Measurements from ENCODE around the gene LYG1. TPM values are rescaled to one million over a fixed set of nuclear protein-coding genes. Genes with fewer than 3 reads are reported as not detected.

The LYG1 gene
- total and polyA plus RNA-seq, 12 donors: 0.29 to 4.6 (median 0.59) TPM; not detected in 6

DNA sequence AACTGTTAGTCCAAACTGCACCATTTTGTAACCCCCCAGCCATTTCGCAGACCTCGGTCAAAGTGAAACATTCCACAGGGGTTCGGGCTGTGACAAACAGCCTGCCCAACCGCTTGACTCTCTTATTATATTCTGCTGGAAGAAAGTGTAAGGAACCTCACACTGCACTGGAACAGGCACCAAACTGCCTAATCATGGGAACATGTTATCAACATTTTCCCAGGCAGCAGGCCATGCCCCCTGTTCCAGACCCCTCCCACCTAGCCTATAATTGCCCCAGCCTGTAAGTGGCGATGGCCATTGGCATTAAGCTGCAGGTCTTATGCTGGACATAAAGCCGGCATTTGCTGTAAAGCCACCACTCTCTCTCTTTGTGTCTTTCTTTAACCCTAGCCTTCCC lies 62.4 kb downstream of the LYG1 start:
- intact Hi-C loops (cut with DNase I): no loop called here
- peaks cover 0 to 6% (median 0%) of the 10 kb centered on the region in 9 donors for H3K4me1 ChIP-seq
- no peaks in the 10 kb centered on the region for H3K27me3 ChIP-seq
- ATAC-seq (peak; percentile 17 to 97 (median 75)), DNase-seq (peak in 1 of 2 donors; percentile 5)
- no peaks in the 10 kb centered on the region for H3K36me3 ChIP-seq
- H3K4me3 ChIP-seq: no peak overlapping the region
- peaks cover 0 to 14% (median 0%) of the 10 kb centered on the region in 11 donors for H3K9me3 ChIP-seq
- TF ChIP-seq, protein P1, sequence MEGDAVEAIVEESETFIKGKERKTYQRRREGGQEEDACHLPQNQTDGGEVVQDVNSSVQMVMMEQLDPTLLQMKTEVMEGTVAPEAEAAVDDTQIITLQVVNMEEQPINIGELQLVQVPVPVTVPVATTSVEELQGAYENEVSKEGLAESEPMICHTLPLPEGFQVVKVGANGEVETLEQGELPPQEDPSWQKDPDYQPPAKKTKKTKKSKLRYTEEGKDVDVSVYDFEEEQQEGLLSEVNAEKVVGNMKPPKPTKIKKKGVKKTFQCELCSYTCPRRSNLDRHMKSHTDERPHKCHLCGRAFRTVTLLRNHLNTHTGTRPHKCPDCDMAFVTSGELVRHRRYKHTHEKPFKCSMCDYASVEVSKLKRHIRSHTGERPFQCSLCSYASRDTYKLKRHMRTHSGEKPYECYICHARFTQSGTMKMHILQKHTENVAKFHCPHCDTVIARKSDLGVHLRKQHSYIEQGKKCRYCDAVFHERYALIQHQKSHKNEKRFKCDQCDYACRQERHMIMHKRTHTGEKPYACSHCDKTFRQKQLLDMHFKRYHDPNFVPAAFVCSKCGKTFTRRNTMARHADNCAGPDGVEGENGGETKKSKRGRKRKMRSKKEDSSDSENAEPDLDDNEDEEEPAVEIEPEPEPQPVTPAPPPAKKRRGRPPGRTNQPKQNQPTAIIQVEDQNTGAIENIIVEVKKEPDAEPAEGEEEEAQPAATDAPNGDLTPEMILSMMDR (IDR thresholded peaks at IDR 0.05): no peak
- whole genome bisulfite sequencing, 2 donors: 63 to 79% methylated on average over 6 of the region's 6 CpGs
- peak overlapping the region in 1 of 10 donors; percentile 15 for H3K27ac ChIP-seq

Other genes starting within 250 kb of the LYG1 start
- under 1 TPM in 3 of 10 donors, not detected in 7; 0.23 to 0.30 (median 0.28) TPM for gene C2orf15, start 159.5 kb downstream of the LYG1 start, total RNA-seq
- gene C2orf15, start 159.5 kb downstream of the LYG1 start, polyA plus RNA-seq: under 1 TPM in 1 of 2 donors, not detected in 1; 0.03 TPM
- 1 to 10 TPM; 1.4 to 4.1 (median 3.0) TPM for gene TSGA10, start 146.3 kb downstream of the LYG1 start, total RNA-seq
- gene TSGA10, start 146.3 kb downstream of the LYG1 start, polyA plus RNA-seq: under 1 TPM; 0.52 to 0.59 TPM
- 10 to 100 TPM in 1 of 10 donors, 1 to 10 TPM in 9; 6.2 to 10.1 (median 7.6) TPM for gene LIPT1, start 146.2 kb downstream of the LYG1 start, total RNA-seq
- 10 to 100 TPM in 1 of 2 donors, 1 to 10 TPM in 1; 4.2 to 18.5 TPM for gene LIPT1, start 146.2 kb downstream of the LYG1 start, polyA plus RNA-seq
- gene MITD1, start 120.1 kb downstream of the LYG1 start, total RNA-seq: 10 to 100 TPM in 9 of 10 donors, 1 to 10 TPM in 1; 9.3 to 14.2 (median 11.8) TPM
- gene MITD1, start 120.1 kb downstream of the LYG1 start, polyA plus RNA-seq: 10 to 100 TPM; 24.6 to 45.9 TPM
- 10 to 100 TPM; 31.9 to 43.2 (median 36.1) TPM for gene MRPL30, start 120.0 kb downstream of the LYG1 start, total RNA-seq
- 10 to 100 TPM; 19.0 to 19.4 TPM for gene MRPL30, start 120.0 kb downstream of the LYG1 start, polyA plus RNA-seq
- not detected for gene LYG2, start 45.5 kb downstream of the LYG1 start, total RNA-seq
- gene LYG2, start 45.5 kb downstream of the LYG1 start, polyA plus RNA-seq: not detected
- 10 to 100 TPM; 19.7 to 26.7 (median 21.6) TPM for gene TXNDC9, start 35.1 kb upstream of the LYG1 start, total RNA-seq
- 10 to 100 TPM; 13.0 to 23.7 TPM for gene TXNDC9, start 35.1 kb upstream of the LYG1 start, polyA plus RNA-seq
- 100 to 1,000 TPM in 3 of 10 donors, 10 to 100 TPM in 7; 64.5 to 123 (median 91.8) TPM for gene EIF5B, start 36.2 kb upstream of the LYG1 start, total RNA-seq
- gene EIF5B, start 36.2 kb upstream of the LYG1 start, polyA plus RNA-seq: 100 to 1,000 TPM in 1 of 2 donors, 10 to 100 TPM in 1; 75.1 to 176 TPM
- 10 to 100 TPM; 26.3 to 83.1 (median 31.6) TPM for gene REV1, start 188.8 kb upstream of the LYG1 start, total RNA-seq
- gene REV1, start 188.8 kb upstream of the LYG1 start, polyA plus RNA-seq: 10 to 100 TPM in 1 of 2 donors, 1 to 10 TPM in 1; 9.6 to 25.3 TPM